Hepatocyte (in vitro differentiated cells): ENCODE measurements around the gene ALCAM. TPM values are rescaled to one million over a fixed set of nuclear protein-coding genes. Genes with fewer than 3 reads are reported as not detected.

Experiments used
- DNase-seq: peaks from one replicate; pipeline ENCODE4 v3.0.0-alpha.2; 2016; ENCODE audit warnings: low spot score
- H2AFZ ChIP-seq: fragments of 200-600 bp; sonication (generic); 2 replicates; pipeline ENCODE4 v1.6.0; 2016; ENCODE audit warnings: antibody characterized with exemption, mild to moderate bottlenecking
- H3K27ac ChIP-seq: fragments of 200-600 bp; sonication (generic); 2 replicates; pipeline ENCODE4 v1.5.1; 2016; ENCODE audit warnings: mild to moderate bottlenecking
- H3K27me3 ChIP-seq: fragments of 200-600 bp; sonication (generic); 2 replicates; pipeline ENCODE4 v1.6.1; 2016
- H3K36me3 ChIP-seq: fragments of 200-600 bp; sonication (generic); replicated peaks from 2 replicates; pipeline ENCODE4 v1.5.1; 2016; ENCODE audit warnings: low read depth; ENCODE audit not compliant: insufficient read depth
- H3K4me1 ChIP-seq: fragments of 200-600 bp; sonication (generic); 2 replicates; pipeline ENCODE4 v1.5.1; 2016; ENCODE audit warnings: mild to moderate bottlenecking, moderate library complexity; ENCODE audit not compliant: insufficient read depth
- H3K4me2 ChIP-seq: fragments of 200-600 bp; sonication (generic); 2 replicates; pipeline ENCODE4 v1.6.0; 2016
- H3K4me3 ChIP-seq: fragments of 200-600 bp; sonication (generic); 2 replicates; pipeline ENCODE4 v1.5.1; 2016; ENCODE audit warnings: mild to moderate bottlenecking
- H3K79me2 ChIP-seq: fragments of 200-600 bp; sonication (generic); 2 replicates; pipeline ENCODE4 v1.6.0; 2017; ENCODE audit warnings: mild to moderate bottlenecking
- H3K9me2 ChIP-seq: fragments of 200-600 bp; sonication (generic); replicated peaks from 2 replicates; pipeline ENCODE4 v1.6.0; 2017; ENCODE audit warnings: mild to moderate bottlenecking; ENCODE audit not compliant: insufficient read depth
- H3K9me3 ChIP-seq: fragments of 200-600 bp; sonication (generic); 2 replicates; pipeline ENCODE4 v1.5.1; 2016; ENCODE audit warnings: low read depth, mild to moderate bottlenecking
- H4K20me1 ChIP-seq: fragments of 200-600 bp; sonication (generic); 2 replicates; pipeline ENCODE4 v1.6.0; 2016; ENCODE audit warnings: mild to moderate bottlenecking; ENCODE audit not compliant: insufficient read depth, poor library complexity, severe bottlenecking
- CTCF ChIP-seq: fragments of 200-600 bp; sonication (generic); IDR thresholded peaks from 2 replicates; pipeline ENCODE4 v1.5.1; 2016; ENCODE audit warnings: antibody characterized with exemption, mild to moderate bottlenecking; ENCODE audit not compliant: poor library complexity
- EZH2 ChIP-seq: fragments of 200-600 bp; sonication (generic); IDR thresholded peaks from 2 replicates; pipeline ENCODE4 v1.6.1; 2016; ENCODE audit warnings: antibody characterized with exemption, mild to moderate bottlenecking, borderline replicate concordance
- EZH2phosphoT487 ChIP-seq: fragments of 200-600 bp; sonication (generic); IDR thresholded peaks from one replicate; pipeline ENCODE4 v1.6.1; 2018; ENCODE audit warnings: antibody characterized with exemption, mild to moderate bottlenecking, low read depth, moderate library complexity; ENCODE audit not compliant: unreplicated experiment, severe bottlenecking
- WGBS: methylation state at CpG from one replicate; pipeline ENCODE4 v1.1.6; 2016; ENCODE audit warnings: low lambda C conversion rate; ENCODE audit errors: missing lambda C conversion rate; 5-methylcytosine and 5-hydroxymethylcytosine counted together
- polyA plus RNA-seq: library from polyadenylated mRNA; unstranded; fragments of >200 nt; fragmentation: Nextera tagmentation; extraction: Ambion mirVana; gene quantifications from 2 replicates; pipeline ENCODE4 v1.2.1, GENCODE V29; 2016
- total RNA-seq: library from RNA; depleted of rRNA; stranded (reverse); fragments of >200 nt; gene quantifications from 2 replicates; pipeline ENCODE4 v1.2.3, GENCODE V29; 2014

ALCAM gene
- total and polyA plus RNA-seq, 2 experiments from 2014 or later = 58.0 to 134 TPM

- DNase-seq = no peak
- H3K79me2 ChIP-seq = no peaks in the 10 kb centered on the region
- H3K4me1 ChIP-seq = no peaks in the 10 kb centered on the region
- H3K36me3 ChIP-seq = no peaks in the 10 kb centered on the region
- no peak overlapping the region for H2AFZ ChIP-seq
- no peaks in the 10 kb centered on the region for H3K27me3 ChIP-seq
- no peak overlapping the region for H3K4me2 ChIP-seq
- TF ChIP-seq EZH2phosphoT487 (no peak), CTCF (no peak), EZH2 (no peak)
- H3K9me3 ChIP-seq = no peaks in the 10 kb centered on the region
- H3K9me2 ChIP-seq = no peaks in the 10 kb centered on the region
- 98% methylated on average over 3 of the region's 3 CpGs for WGBS
- H4K20me1 ChIP-seq = no peaks in the 10 kb centered on the region
- no peak overlapping the region for H3K4me3 ChIP-seq
- no peak overlapping the region for H3K27ac ChIP-seq
Observed at GRCh38 chr3:105553851-105554250, 187.1 kb downstream of the ALCAM start.

GRCh38 chr3:105555206-105555605 is 188.5 kb downstream of the ALCAM start:
- Histone ChIP-seq H3K4me3 (no peak overlapping the region), H3K9me2 (no peaks in the 10 kb centered on the region), H3K9me3 (no peaks in the 10 kb centered on the region), H2AFZ (no peak overlapping the region), H3K27me3 (no peaks in the 10 kb centered on the region), H3K36me3 (no peaks in the 10 kb centered on the region), H3K4me2 (no peak overlapping the region), H4K20me1 (no peaks in the 10 kb centered on the region), H3K4me1 (no peaks in the 10 kb centered on the region), H3K79me2 (no peaks in the 10 kb centered on the region), H3K27ac (no peak overlapping the region)
- TF ChIP-seq EZH2phosphoT487 = no peak
- TF ChIP-seq EZH2 = no peak
- no peak for TF ChIP-seq CTCF
- WGBS = 94% methylated on average over 2 of the region's 2 CpGs
- DNase-seq = no peak

GRCh38 chr3:105559856-105560255 is 193.1 kb downstream of the ALCAM start:
- no peak for TF ChIP-seq EZH2phosphoT487
- no peak for TF ChIP-seq CTCF
- TF ChIP-seq EZH2 = no peak

GRCh38 chr3:105561876-105562275 is 195.2 kb downstream of the ALCAM start:
- H3K4me2 ChIP-seq = no peak overlapping the region
- peak; percentile 26 for DNase-seq
- no peak overlapping the region for H3K27ac ChIP-seq
- 91% methylated on average over 1 of the region's 1 CpG for WGBS
- no peak overlapping the region for H3K4me3 ChIP-seq
- TF ChIP-seq CTCF = no peak
- TF ChIP-seq EZH2phosphoT487 = no peak
- TF ChIP-seq EZH2 = no peak
- H3K9me3 ChIP-seq = no peaks in the 10 kb centered on the region
- H3K4me1 ChIP-seq = no peaks in the 10 kb centered on the region
- no peaks in the 10 kb centered on the region for H3K9me2 ChIP-seq
- no peak overlapping the region for H2AFZ ChIP-seq
- no peaks in the 10 kb centered on the region for H3K27me3 ChIP-seq
- no peaks in the 10 kb centered on the region for H3K79me2 ChIP-seq
- no peaks in the 10 kb centered on the region for H3K36me3 ChIP-seq
- no peaks in the 10 kb centered on the region for H4K20me1 ChIP-seq

More at GRCh38 chr3:105559856-105560255, 193.1 kb downstream of the ALCAM start:
- no peaks in the 10 kb centered on the region for H4K20me1 ChIP-seq
- no peak for DNase-seq
- WGBS = 83% methylated on average over 1 of the region's 1 CpG
- no peaks in the 10 kb centered on the region for H3K9me3 ChIP-seq
- no peak overlapping the region for H2AFZ ChIP-seq
- H3K4me2 ChIP-seq = no peak overlapping the region
- no peaks in the 10 kb centered on the region for H3K36me3 ChIP-seq
- no peaks in the 10 kb centered on the region for H3K79me2 ChIP-seq
- no peak overlapping the region for H3K27ac ChIP-seq
- H3K4me3 ChIP-seq = no peak overlapping the region
- no peaks in the 10 kb centered on the region for H3K4me1 ChIP-seq
- H3K27me3 ChIP-seq = no peaks in the 10 kb centered on the region
- no peaks in the 10 kb centered on the region for H3K9me2 ChIP-seq
